ENCODE results near the gene ZNF273. TPM values are rescaled to one million over a fixed set of nuclear protein-coding genes. Genes with fewer than 3 reads are reported as not detected.

ZNF273 gene
- total and polyA plus RNA-seq, 10 of the 15 experiments (the other 5 are each of a cell fraction or from before 2014, with no cell fraction given), result 4.8 to 12.3 (median 7.8) TPM

DNA sequence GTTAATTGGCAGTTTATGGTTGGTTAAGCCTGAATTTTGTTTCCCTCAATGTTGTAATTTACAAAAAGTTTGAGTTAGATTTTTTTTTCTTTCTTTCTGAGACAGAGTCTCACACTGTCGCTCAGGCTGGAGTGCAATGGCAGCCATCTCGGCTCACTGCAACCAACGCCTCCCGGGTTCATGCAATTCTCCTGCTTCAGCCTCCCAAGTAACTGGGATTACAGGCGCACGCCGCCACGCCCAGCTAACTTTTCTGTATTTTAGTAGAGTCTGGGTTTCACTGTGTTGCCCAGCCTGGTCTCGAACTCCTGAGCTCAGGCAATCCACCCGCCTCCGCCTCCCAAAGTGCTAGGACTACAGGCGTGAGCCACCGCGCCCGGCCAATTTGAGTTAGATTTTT lies 935 bp downstream of the ZNF273 start:
- peaks cover 36% of the 10 kb centered on the region for H3K79me2 ChIP-seq (ENCODE audit: control insufficient read depth, insufficient read depth, low read length)
- H3K36me3 ChIP-seq (ENCODE audit: control insufficient read depth in 2 of 2, insufficient read depth in 2 of 2, low read length in 1 of 2), result no peaks in the 10 kb centered on the region
- FAIRE-seq (no peak), ATAC-seq (no peak), DNase-seq (ENCODE audit: low read depth, low spot score) (no peak)
- TF ChIP-seq IKZF2 (IDR thresholded peaks at IDR 0.05) (no peak), ZSCAN29 (IDR thresholded peaks at IDR 0.05) (no peak), MEF2B (IDR thresholded peaks at IDR 0.05; ENCODE audit: partially characterized antibody, poor library complexity, severe bottlenecking) (no peak), CBX3 (IDR thresholded peaks at IDR 0.05; ENCODE audit: borderline replicate concordance, low read depth) (no peak), CEBPB (IDR thresholded peaks at IDR 0.05; ENCODE audit: borderline replicate concordance in 1 of 2, low read depth in 2 of 2, low read length in 2 of 2) (no peak), YY1 (IDR thresholded peaks at IDR 0.05; ENCODE audit: low read depth, low read length) (0 out of 2 replicates have a peak, but pooled peaks have one; percentile 10), STAT3 (IDR thresholded peaks at IDR 0.05; ENCODE audit: low read depth, low read length) (no peak), JUND (IDR thresholded peaks at IDR 0.05; ENCODE audit: low read depth, low read length) (no peak), TCF3 (IDR thresholded peaks at IDR 0.05; ENCODE audit: borderline replicate concordance, insufficient read depth, low read depth, low read length) (no peak)
- TF ChIP-seq, protein P1, sequence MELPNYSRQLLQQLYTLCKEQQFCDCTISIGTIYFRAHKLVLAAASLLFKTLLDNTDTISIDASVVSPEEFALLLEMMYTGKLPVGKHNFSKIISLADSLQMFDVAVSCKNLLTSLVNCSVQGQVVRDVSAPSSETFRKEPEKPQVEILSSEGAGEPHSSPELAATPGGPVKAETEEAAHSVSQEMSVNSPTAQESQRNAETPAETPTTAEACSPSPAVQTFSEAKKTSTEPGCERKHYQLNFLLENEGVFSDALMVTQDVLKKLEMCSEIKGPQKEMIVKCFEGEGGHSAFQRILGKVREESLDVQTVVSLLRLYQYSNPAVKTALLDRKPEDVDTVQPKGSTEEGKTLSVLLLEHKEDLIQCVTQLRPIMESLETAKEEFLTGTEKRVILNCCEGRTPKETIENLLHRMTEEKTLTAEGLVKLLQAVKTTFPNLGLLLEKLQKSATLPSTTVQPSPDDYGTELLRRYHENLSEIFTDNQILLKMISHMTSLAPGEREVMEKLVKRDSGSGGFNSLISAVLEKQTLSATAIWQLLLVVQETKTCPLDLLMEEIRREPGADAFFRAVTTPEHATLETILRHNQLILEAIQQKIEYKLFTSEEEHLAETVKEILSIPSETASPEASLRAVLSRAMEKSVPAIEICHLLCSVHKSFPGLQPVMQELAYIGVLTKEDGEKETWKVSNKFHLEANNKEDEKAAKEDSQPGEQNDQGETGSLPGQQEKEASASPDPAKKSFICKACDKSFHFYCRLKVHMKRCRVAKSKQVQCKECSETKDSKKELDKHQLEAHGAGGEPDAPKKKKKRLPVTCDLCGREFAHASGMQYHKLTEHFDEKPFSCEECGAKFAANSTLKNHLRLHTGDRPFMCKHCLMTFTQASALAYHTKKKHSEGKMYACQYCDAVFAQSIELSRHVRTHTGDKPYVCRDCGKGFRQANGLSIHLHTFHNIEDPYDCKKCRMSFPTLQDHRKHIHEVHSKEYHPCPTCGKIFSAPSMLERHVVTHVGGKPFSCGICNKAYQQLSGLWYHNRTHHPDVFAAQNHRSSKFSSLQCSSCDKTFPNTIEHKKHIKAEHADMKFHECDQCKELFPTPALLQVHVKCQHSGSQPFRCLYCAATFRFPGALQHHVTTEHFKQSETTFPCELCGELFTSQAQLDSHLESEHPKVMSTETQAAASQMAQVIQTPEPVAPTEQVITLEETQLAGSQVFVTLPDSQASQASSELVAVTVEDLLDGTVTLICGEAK (IDR thresholded peaks at IDR 0.05; ENCODE audit: borderline replicate concordance), result 0 out of 2 replicates have a peak, but pooled peaks have one; percentile 16
- TF ChIP-seq, protein P2, sequence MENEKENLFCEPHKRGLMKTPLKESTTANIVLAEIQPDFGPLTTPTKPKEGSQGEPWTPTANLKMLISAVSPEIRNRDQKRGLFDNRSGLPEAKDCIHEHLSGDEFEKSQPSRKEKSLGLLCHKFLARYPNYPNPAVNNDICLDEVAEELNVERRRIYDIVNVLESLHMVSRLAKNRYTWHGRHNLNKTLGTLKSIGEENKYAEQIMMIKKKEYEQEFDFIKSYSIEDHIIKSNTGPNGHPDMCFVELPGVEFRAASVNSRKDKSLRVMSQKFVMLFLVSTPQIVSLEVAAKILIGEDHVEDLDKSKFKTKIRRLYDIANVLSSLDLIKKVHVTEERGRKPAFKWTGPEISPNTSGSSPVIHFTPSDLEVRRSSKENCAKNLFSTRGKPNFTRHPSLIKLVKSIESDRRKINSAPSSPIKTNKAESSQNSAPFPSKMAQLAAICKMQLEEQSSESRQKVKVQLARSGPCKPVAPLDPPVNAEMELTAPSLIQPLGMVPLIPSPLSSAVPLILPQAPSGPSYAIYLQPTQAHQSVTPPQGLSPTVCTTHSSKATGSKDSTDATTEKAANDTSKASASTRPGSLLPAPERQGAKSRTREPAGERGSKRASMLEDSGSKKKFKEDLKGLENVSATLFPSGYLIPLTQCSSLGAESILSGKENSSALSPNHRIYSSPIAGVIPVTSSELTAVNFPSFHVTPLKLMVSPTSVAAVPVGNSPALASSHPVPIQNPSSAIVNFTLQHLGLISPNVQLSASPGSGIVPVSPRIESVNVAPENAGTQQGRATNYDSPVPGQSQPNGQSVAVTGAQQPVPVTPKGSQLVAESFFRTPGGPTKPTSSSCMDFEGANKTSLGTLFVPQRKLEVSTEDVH (IDR thresholded peaks at IDR 0.05; ENCODE audit: low read depth, partially characterized antibody), result no peak
- TF ChIP-seq, protein P3, sequence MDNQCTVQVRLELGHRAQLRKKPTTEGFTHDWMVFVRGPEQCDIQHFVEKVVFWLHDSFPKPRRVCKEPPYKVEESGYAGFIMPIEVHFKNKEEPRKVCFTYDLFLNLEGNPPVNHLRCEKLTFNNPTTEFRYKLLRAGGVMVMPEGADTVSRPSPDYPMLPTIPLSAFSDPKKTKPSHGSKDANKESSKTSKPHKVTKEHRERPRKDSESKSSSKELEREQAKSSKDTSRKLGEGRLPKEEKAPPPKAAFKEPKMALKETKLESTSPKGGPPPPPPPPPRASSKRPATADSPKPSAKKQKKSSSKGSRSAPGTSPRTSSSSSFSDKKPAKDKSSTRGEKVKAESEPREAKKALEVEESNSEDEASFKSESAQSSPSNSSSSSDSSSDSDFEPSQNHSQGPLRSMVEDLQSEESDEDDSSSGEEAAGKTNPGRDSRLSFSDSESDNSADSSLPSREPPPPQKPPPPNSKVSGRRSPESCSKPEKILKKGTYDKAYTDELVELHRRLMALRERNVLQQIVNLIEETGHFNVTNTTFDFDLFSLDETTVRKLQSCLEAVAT (IDR thresholded peaks at IDR 0.05), result peak; percentile 72
- TF ChIP-seq, protein P4, sequence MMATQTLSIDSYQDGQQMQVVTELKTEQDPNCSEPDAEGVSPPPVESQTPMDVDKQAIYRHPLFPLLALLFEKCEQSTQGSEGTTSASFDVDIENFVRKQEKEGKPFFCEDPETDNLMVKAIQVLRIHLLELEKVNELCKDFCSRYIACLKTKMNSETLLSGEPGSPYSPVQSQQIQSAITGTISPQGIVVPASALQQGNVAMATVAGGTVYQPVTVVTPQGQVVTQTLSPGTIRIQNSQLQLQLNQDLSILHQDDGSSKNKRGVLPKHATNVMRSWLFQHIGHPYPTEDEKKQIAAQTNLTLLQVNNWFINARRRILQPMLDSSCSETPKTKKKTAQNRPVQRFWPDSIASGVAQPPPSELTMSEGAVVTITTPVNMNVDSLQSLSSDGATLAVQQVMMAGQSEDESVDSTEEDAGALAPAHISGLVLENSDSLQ (IDR thresholded peaks at IDR 0.05), result 0 out of 2 replicates have a peak, but pooled peaks have one; percentile 6
- WGBS (ENCODE audit: insufficient coverage, insufficient replicate concordance, low lambda C conversion rate, missing lambda C conversion rate), result 93% methylated on average over 15 of the region's 15 CpGs
- RAD21 ChIA-PET (ENCODE audit: unreplicated experiment), result interaction anchor here (1.3 to 1.4 kb wide), 2 partner anchors 134 to 238 kb away, joined by 3 read pairs; partner anchors contain the start of gene ZNF107
- POLR2A ChIA-PET, result interaction anchor here (0.9 to 1.5 kb wide), 2 partner anchors 110 to 134 kb away, joined by 4 to 6 read pairs; partner anchors contain the start of gene ZNF138
- peak overlapping the region; percentile 36; the same call in 1 of the 2 replicates for H3K4me2 ChIP-seq (ENCODE audit: control insufficient read depth, insufficient read depth)
- SMC1A ChIA-PET (ENCODE audit: uncharacterized antibody, unreplicated experiment), result interaction anchor here (1.5 kb wide), 1 partner anchor 110 kb away, joined by 4 read pairs; the partner anchor contains the start of gene ZNF138
- in situ Hi-C loops (cut with MboI) (loop anchor here (10.0 kb wide), 1 partner anchor 589 kb away; the partner anchor contains the start of gene ZNF736), intact Hi-C loops (cut with micrococcal nuclease; ENCODE audit: unreplicated experiment) (loop anchor here (5.0 kb wide), 3 partner anchors 103 to 592 kb away; partner anchors contain the start of genes ERV3-1, ZNF107 and ZNF736)
- H3K9me3 ChIP-seq (replicated peaks; ENCODE audit: control insufficient read depth, insufficient read depth, low read length), result peaks cover 3% of the 10 kb centered on the region; the same call in 2 of the 3 replicates
- BruUV-seq (replicated peaks), result no TSS peak
- H3K27ac ChIP-seq (ENCODE audit: control insufficient read depth, insufficient read depth), result peak overlapping the region; percentile 94
- no peaks in the 10 kb centered on the region for H3K27me3 ChIP-seq (replicated peaks in 1 of 2; ENCODE audit: control insufficient read depth in 2 of 2, insufficient read depth in 2 of 2, low read length in 1 of 2)
- H4K20me1 ChIP-seq (ENCODE audit: control insufficient read depth, insufficient read depth), result no peaks in the 10 kb centered on the region
- H3K9ac ChIP-seq (ENCODE audit: control insufficient read depth, insufficient read depth, low read length), result peak overlapping the region; percentile 95; the same call in 1 of the 2 replicates
- CTCF ChIA-PET, result interaction anchor here (0.5 to 1.3 kb wide), 3 partner anchors 42 to 1443 kb away, joined by 3 to 5 read pairs (median 3); no protein-coding TSS in a partner anchor
- H3K4me3 ChIP-seq, result peak overlapping the region; percentile 69
- H3K4me1 ChIP-seq (ENCODE audit: control insufficient read depth, insufficient read depth, low read length), result no peaks in the 10 kb centered on the region
- H2AFZ ChIP-seq (ENCODE audit: control insufficient read depth, low read depth, low read length), result no peak overlapping the region
